Gastrocnemius medialis (tissue), 4 donors: ENCODE data around the gene ECHDC3. TPM values are rescaled to one million over a fixed set of nuclear protein-coding genes. Genes with fewer than 3 reads are reported as not detected.

ENCODE experiments used
- ATAC-seq, 2 donors: fragments of 150-250 bp; one replicate each; pipeline ENCODE4 v1.9.1; 2016
- DNase-seq, 2 donors: peaks; one replicate each; pipeline ENCODE4 v3.0.0-alpha.2; 2019
- H3K27ac ChIP-seq, 4 donors: fragments of 200-600 bp; sonication (generic); 1 replicate in 1 of 4; 2 replicates in 3 of 4; pipeline ENCODE4 v1.5.1; 2016 to 2018; ENCODE audit warnings: mild to moderate bottlenecking in 2 of 4, moderate library complexity in 1 of 4
- H3K27me3 ChIP-seq, 3 donors: fragments of 200-600 bp; sonication (generic) in 2 of 3; 1 replicate in 1 of 3; 2 replicates in 2 of 3; pipeline versions ENCODE4 v1.5.1 to v1.6.0; 2016 to 2019; ENCODE audit warnings: mild to moderate bottlenecking in 1 of 3, moderate library complexity in 1 of 3
- H3K36me3 ChIP-seq, 2 donors: fragments of 200-600 bp; sonication (generic) in 1 of 2; one replicate each; pipeline ENCODE4 v1.5.1; 2017 to 2018
- H3K4me1 ChIP-seq, 2 donors: fragments of 200-600 bp; sonication (generic) in 1 of 2; one replicate each; pipeline ENCODE4 v1.5.1; 2016 to 2017; ENCODE audit warnings: mild to moderate bottlenecking in 2 of 2
- H3K4me3 ChIP-seq, 4 donors: fragments of 200-600 bp; sonication (generic) in 3 of 4; 1 replicate in 1 of 4; 2 replicates in 3 of 4; pipeline ENCODE4 v1.5.1; 2016 to 2019; ENCODE audit warnings: mild to moderate bottlenecking in 2 of 4
- H3K9me3 ChIP-seq, 3 donors: fragments of 200-600 bp; sonication (generic) in 2 of 3; 1 replicate in 1 of 3; 2 replicates in 2 of 3; pipeline ENCODE4 v1.5.1; 2016 to 2019
- POLR2A ChIP-seq, 2 donors: fragments of 450-650 bp; IDR thresholded peaks; one replicate each; pipeline ENCODE4 v1.6.1; 2017; ENCODE audit warnings: antibody characterized with exemption in 2 of 2, mild to moderate bottlenecking in 2 of 2, moderate library complexity in 2 of 2
- in situ Hi-C, 4 donors: fragments of 200-750 bp; cut with MboI; loops; one replicate each; pipeline versions ENCODE4 v1.15.0 to v1.8.0; 2017; ENCODE audit warnings: low sequenced_read_pairs in 4 of 4
- intact Hi-C: fragments of 100-400 bp; cut with DNase I; formaldehyde crosslinking; loops from one replicate; pipeline ENCODE4 v1.15.1; 2023; ENCODE audit warnings: low total_unique reads
- total RNA-seq, 4 donors: library from RNA; depleted of rRNA; stranded (reverse); fragments of >200 nt; gene quantifications; one replicate each; pipeline versions ENCODE4 v1.1.0 to v1.2.3, GENCODE V29; 2016
- TF ChIP-seq, protein P1 (sequence below), 5 experiments: fragments of 450-650 bp in 3 of 5; fragments of 200-600 bp in 2 of 5; sonication (generic) in 2 of 5; IDR thresholded peaks in 4 of 5; conservative IDR thresholded peaks in 1 of 5; 1 replicate in 4 of 5; 2 replicates in 1 of 5; pipeline ENCODE4 v1.5.1; 2016 to 2019; ENCODE audit warnings: antibody characterized with exemption in 5 of 5, mild to moderate bottlenecking in 3 of 5, moderate library complexity in 3 of 5

Gene ECHDC3
- total RNA-seq, 4 donors from 2014 or later: 465 to 605 (median 490) TPM

DNA sequence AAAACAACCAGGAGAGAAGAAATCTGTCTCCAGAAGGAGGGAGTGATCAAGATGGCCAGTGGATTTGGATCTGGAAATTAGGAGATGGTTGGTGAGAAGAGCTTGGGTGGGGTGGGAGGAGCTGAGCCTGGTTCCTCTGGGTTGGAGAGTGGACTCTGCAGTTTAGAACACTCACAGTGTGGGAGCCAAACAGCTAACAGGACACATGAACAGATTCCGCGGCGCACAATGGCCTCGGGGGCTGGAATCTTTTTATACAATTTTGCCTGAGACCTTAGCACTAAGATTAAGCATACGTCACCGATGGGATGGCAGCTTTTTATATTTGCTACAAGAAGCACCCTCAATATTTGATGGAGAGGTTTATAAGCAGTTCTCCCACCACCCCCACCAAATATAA lies 2.9 kb downstream of the ECHDC3 start:
- ATAC-seq (no peak), DNase-seq (no peak)
- H3K27me3 ChIP-seq: no peaks in the 10 kb centered on the region
- H3K27ac ChIP-seq: peak overlapping the region; percentile 93 to 96 (median 94)
- in situ Hi-C loops: no loop called here
- peaks cover 38 to 47% of the 10 kb centered on the region in 2 donors for H3K4me1 ChIP-seq
- intact Hi-C loops: loop anchor here (10.0 kb wide), 3 partner anchors 320 to 1360 kb away; partner anchors contain the start of genes CELF2, DHTKD1 and OPTN
- peaks cover under 1 to 15% of the 10 kb centered on the region in 2 donors for H3K36me3 ChIP-seq
- H3K4me3 ChIP-seq: peak overlapping the region in 2 of 4 donors; percentile 28 to 86
- H3K9me3 ChIP-seq: no peaks in the 10 kb centered on the region
- TF ChIP-seq, protein P1, sequence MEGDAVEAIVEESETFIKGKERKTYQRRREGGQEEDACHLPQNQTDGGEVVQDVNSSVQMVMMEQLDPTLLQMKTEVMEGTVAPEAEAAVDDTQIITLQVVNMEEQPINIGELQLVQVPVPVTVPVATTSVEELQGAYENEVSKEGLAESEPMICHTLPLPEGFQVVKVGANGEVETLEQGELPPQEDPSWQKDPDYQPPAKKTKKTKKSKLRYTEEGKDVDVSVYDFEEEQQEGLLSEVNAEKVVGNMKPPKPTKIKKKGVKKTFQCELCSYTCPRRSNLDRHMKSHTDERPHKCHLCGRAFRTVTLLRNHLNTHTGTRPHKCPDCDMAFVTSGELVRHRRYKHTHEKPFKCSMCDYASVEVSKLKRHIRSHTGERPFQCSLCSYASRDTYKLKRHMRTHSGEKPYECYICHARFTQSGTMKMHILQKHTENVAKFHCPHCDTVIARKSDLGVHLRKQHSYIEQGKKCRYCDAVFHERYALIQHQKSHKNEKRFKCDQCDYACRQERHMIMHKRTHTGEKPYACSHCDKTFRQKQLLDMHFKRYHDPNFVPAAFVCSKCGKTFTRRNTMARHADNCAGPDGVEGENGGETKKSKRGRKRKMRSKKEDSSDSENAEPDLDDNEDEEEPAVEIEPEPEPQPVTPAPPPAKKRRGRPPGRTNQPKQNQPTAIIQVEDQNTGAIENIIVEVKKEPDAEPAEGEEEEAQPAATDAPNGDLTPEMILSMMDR (IDR thresholded peaks at IDR 0.05 in 4 of 5, conservative IDR thresholded peaks at IDR 0.05 in 1 of 5): no peak
- no peak for TF ChIP-seq POLR2A (IDR thresholded peaks at IDR 0.05)

DNA sequence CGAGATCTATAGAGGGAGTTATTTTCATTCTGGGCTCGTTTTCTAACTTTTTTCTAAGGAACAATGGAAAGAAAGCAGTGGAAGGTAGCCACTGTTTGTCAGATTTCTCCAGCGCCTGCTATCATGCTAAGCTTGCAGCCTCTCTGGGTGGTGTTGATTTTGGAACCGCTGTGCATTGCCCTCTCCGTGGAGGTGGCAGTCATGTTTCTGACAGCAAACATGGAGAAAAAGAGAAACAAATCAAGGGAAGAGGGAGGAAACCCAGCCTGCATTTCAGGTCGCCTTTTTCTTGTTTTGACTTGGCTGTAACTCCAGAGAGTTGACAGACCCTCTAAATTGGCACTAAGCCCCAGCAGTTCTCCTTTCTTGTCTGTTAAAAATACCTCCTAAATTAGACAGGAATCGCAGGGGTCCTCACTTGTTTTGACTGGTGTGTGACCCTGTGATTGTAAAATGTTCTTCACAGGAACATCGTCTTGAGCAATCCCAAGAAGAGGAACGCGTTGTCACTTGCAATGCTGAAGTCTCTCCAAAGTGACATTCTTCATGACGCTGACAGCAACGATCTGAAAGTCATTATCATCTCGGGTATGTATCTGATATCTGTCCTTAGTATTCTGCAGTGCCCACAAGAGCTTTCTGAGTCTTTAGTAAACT lies 4.8 kb downstream of the ECHDC3 start:
- Histone ChIP-seq H3K27me3 (no peaks in the 10 kb centered on the region), H3K4me1 (peaks cover 38 to 44% of the 10 kb centered on the region in 2 donors), H3K27ac (peak overlapping the region; percentile 93 to 96 (median 94)), H3K9me3 (no peaks in the 10 kb centered on the region), H3K36me3 (peaks cover 7 to 33% of the 10 kb centered on the region in 2 donors), H3K4me3 (peak overlapping the region in 3 of 4 donors; percentile 16 to 34 (median 25))
- TF ChIP-seq POLR2A (IDR thresholded peaks at IDR 0.05): peak; percentile 42 to 69
- TF ChIP-seq, protein P1 (IDR thresholded peaks at IDR 0.05 in 4 of 5, conservative IDR thresholded peaks at IDR 0.05 in 1 of 5): no peak
- ATAC-seq (peak; percentile 83 to 84), DNase-seq (peak; percentile 65 to 70)
- in situ Hi-C loops: no loop called here
- intact Hi-C loops: loop anchor here (1.0 to 10.0 kb wide), 4 partner anchors 8 to 1358 kb away; partner anchors contain the start of genes CELF2, DHTKD1 and OPTN

DNA sequence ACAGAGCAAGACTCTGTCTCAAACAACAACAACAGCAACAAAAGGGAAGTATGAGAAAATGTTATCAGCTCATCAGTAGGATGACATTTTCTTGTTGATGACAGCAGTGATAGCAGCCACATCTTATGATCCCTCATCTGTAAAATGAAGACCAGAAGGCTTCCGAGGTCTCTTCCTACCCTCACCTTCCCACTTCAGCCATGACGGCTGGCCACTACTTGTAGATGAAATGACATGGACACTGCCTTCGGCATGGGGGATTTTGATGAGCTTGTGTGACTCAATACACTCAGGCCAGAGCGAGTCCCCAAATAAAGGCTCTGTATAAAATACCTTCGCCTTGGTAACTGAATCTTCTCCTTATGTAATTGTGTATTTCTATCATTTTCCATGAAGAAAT lies 6.7 kb downstream of the ECHDC3 start:
- in situ Hi-C loops (no loop called here), intact Hi-C loops (loop anchor here (10.0 kb wide), 3 partner anchors 316 to 1356 kb away; partner anchors contain the start of genes CELF2, DHTKD1 and OPTN)
- peak overlapping the region; percentile 23 to 96 (median 94) for H3K27ac ChIP-seq
- peaks cover 9 to 41% of the 10 kb centered on the region in 2 donors for H3K36me3 ChIP-seq
- ATAC-seq: no peak
- H3K4me1 ChIP-seq: peaks cover 33 to 42% of the 10 kb centered on the region in 2 donors
- no peak for DNase-seq
- no peak overlapping the region for H3K4me3 ChIP-seq
- no peak for TF ChIP-seq POLR2A (IDR thresholded peaks at IDR 0.05)
- TF ChIP-seq, protein P1 (IDR thresholded peaks at IDR 0.05 in 4 of 5, conservative IDR thresholded peaks at IDR 0.05 in 1 of 5): no peak
- H3K9me3 ChIP-seq: no peaks in the 10 kb centered on the region
- no peaks in the 10 kb centered on the region for H3K27me3 ChIP-seq

DNA sequence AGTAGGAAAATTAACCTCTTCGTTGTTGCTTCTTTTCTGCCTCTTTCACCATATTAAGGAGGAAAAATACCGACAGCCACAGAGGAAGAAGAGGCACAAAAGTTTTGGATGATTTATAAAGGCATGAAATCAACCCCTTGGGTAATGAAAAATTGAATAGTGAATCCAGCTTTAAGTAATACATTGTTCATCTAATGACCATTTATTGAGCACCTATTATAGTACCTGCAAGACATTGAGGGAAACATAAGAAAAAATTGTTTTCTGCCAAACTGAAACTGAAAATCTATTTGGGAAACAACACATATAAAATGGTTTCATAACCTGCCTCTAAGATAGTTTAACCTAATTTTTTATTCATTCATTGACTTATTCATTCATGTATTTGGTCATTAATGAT lies 8.2 kb downstream of the ECHDC3 start:
- Histone ChIP-seq H3K4me3 (no peak overlapping the region), H3K4me1 (peaks cover 33 to 35% of the 10 kb centered on the region in 2 donors), H3K9me3 (no peaks in the 10 kb centered on the region), H3K27ac (peak overlapping the region in 2 of 4 donors; percentile 36 to 50), H3K27me3 (no peaks in the 10 kb centered on the region), H3K36me3 (peaks cover 9 to 51% of the 10 kb centered on the region in 2 donors)
- TF ChIP-seq, protein P1 (IDR thresholded peaks at IDR 0.05 in 4 of 5, conservative IDR thresholded peaks at IDR 0.05 in 1 of 5): no peak
- TF ChIP-seq POLR2A (IDR thresholded peaks at IDR 0.05): no peak
- intact Hi-C loops: loop anchor here (10.0 kb wide), 1 partner anchor 444 kb away; the partner anchor contains the start of genes CDC123 and NUDT5
- DNase-seq (no peak), ATAC-seq (no peak)
- in situ Hi-C loops: loop anchor here in 3 of 4 donors (5.0 to 10.0 kb wide), 2 partner anchors 233 to 236 kb away; no protein-coding TSS in a partner anchor
